Astrocyte (in vitro differentiated cells and primary cell): ENCODE measurements around the gene RPLP2. TPM values are rescaled to one million over a fixed set of nuclear protein-coding genes. Genes with fewer than 3 reads are reported as not detected.
A peak's percentile ranks its signal among the peaks of the same experiment; 100 is the strongest.

Source experiments
- DNase-seq: peaks from one replicate; pipeline ENCODE4 v3.0.0-alpha.2; 2010; ENCODE audit warnings: low read depth
- FAIRE-seq: peaks from 2 replicates; lab custom pipeline; 2011; peaks lifted over from hg19 to GRCh38; lab: Jason Lieb, UNC
- H2AFZ ChIP-seq: 2 replicates; pipeline ENCODE4 v1.6.0; 2012; ENCODE audit warnings: low read depth, low read length, inconsistent platforms
- H3K27ac ChIP-seq: 2 replicates; pipeline ENCODE4 v1.5.1; 2011; ENCODE audit warnings: low read depth, low read length, inconsistent platforms
- H3K27me3 ChIP-seq: 2 replicates; pipeline ENCODE4 v1.6.0; 2011; ENCODE audit warnings: low read length, inconsistent platforms; ENCODE audit not compliant: insufficient read depth
- H3K36me3 ChIP-seq: 2 replicates; pipeline ENCODE4 v1.5.1; 2011; ENCODE audit warnings: low read length, inconsistent platforms; ENCODE audit not compliant: insufficient read depth
- H3K4me1 ChIP-seq: 2 replicates; pipeline ENCODE4 v1.5.1; 2011; ENCODE audit warnings: low read length, inconsistent platforms; ENCODE audit not compliant: insufficient read depth
- H3K4me2 ChIP-seq: 2 replicates; pipeline ENCODE4 v1.6.0; 2012; ENCODE audit warnings: low read length, inconsistent platforms
- H3K4me3 ChIP-seq: 2 replicates; pipeline ENCODE4 v1.5.1; 2011; ENCODE audit warnings: low read depth, mild to moderate bottlenecking, low read length, inconsistent platforms; ENCODE audit not compliant: insufficient read depth
- H3K79me2 ChIP-seq: 2 replicates; pipeline ENCODE4 v1.6.0; 2012; ENCODE audit warnings: mild to moderate bottlenecking, low read length, inconsistent platforms; ENCODE audit not compliant: insufficient read depth
- H3K9ac ChIP-seq: 2 replicates; pipeline ENCODE4 v1.6.0; 2012; ENCODE audit warnings: mild to moderate bottlenecking, low read length, inconsistent platforms
- H3K9me3 ChIP-seq: 2 replicates; pipeline ENCODE4 v1.5.1; 2012; ENCODE audit warnings: low read depth, mild to moderate bottlenecking, low read length, inconsistent platforms; ENCODE audit not compliant: insufficient read depth
- H4K20me1 ChIP-seq: 2 replicates; pipeline ENCODE4 v1.6.0; 2012; ENCODE audit warnings: low read length, inconsistent platforms; ENCODE audit not compliant: insufficient read depth
- H3K27ac Mint-ChIP-seq: one replicate; pipeline ENCODE4 v1.8.0; 2021; ENCODE audit warnings: mild to moderate bottlenecking, mixed read lengths; ENCODE audit not compliant: unreplicated experiment
- H3K27me3 Mint-ChIP-seq: one replicate; pipeline ENCODE4 v1.8.0; 2021; ENCODE audit warnings: low read depth, mixed read lengths; ENCODE audit not compliant: unreplicated experiment
- H3K36me3 Mint-ChIP-seq: one replicate; pipeline ENCODE4 v1.8.0; 2021; ENCODE audit warnings: low read depth, mixed read lengths; ENCODE audit not compliant: unreplicated experiment
- H3K4me1 Mint-ChIP-seq: one replicate; pipeline ENCODE4 v1.8.0; 2021; ENCODE audit warnings: low read depth, mixed read lengths; ENCODE audit not compliant: unreplicated experiment
- H3K4me3 Mint-ChIP-seq: one replicate; pipeline ENCODE4 v1.8.0; 2021; ENCODE audit warnings: mild to moderate bottlenecking, moderate library complexity, mixed read lengths; ENCODE audit not compliant: unreplicated experiment
- H3K9me3 Mint-ChIP-seq: one replicate; pipeline ENCODE4 v1.8.0; 2021; ENCODE audit warnings: mild to moderate bottlenecking, mixed read lengths; ENCODE audit not compliant: unreplicated experiment
- CTCF ChIP-seq: IDR thresholded peaks from 2 replicates; pipeline ENCODE4 v1.5.1; 2011; ENCODE audit warnings: low read depth, mild to moderate bottlenecking, inconsistent platforms, low read length, moderate library complexity; ENCODE audit not compliant: insufficient read depth
- EZH2 ChIP-seq: IDR thresholded peaks from 2 replicates; pipeline ENCODE4 v1.6.1; 2012; ENCODE audit warnings: mild to moderate bottlenecking, low read length, inconsistent platforms; ENCODE audit not compliant: insufficient read depth
- total RNA-seq: library from RNA; stranded (reverse); gene quantifications from 2 replicates; pipeline ENCODE4 v1.2.1, GENCODE V29; 2021

The RPLP2 gene
- total RNA-seq, 1 donor from 2014 or later: 1,666 TPM

GRCh38 chr11:816433-816779, 6.6 kb downstream of the RPLP2 start:
- no peak overlapping the region for H3K4me3 ChIP-seq
- Mint-ChIP-seq H3K4me3 (no peak overlapping the region), H3K9me3 (no peaks in the 10 kb centered on the region), H3K27me3 (no peaks in the 10 kb centered on the region), H3K27ac (peak overlapping the region; percentile 41), H3K36me3 (peaks cover 9% of the 10 kb centered on the region), H3K4me1 (peaks cover 17% of the 10 kb centered on the region)
- no peak for TF ChIP-seq CTCF
- no peak for TF ChIP-seq EZH2
- H3K4me1 ChIP-seq: peaks cover 25% of the 10 kb centered on the region
- H3K79me2 ChIP-seq: peaks cover 39% of the 10 kb centered on the region
- H3K9me3 ChIP-seq: no peaks in the 10 kb centered on the region
- no peak overlapping the region for H3K9ac ChIP-seq
- no peak overlapping the region for H2AFZ ChIP-seq
- no peak for DNase-seq
- FAIRE-seq: no peak
- H3K4me2 ChIP-seq: no peak overlapping the region
- peaks cover 40% of the 10 kb centered on the region for H4K20me1 ChIP-seq
- no peak overlapping the region for H3K27ac ChIP-seq
- no peaks in the 10 kb centered on the region for H3K27me3 ChIP-seq
- peaks cover 19% of the 10 kb centered on the region for H3K36me3 ChIP-seq

- Histone ChIP-seq H3K4me2 (peak within 1 kb of the TSS; percentile 98), H3K4me3 (peak within 1 kb of the TSS; percentile 76), H3K36me3 (no peaks in the 10 kb centered on the region), H2AFZ (peak within 1 kb of the TSS; percentile 73), H3K9ac (peak within 1 kb of the TSS; percentile 89), H3K4me1 (peaks cover 24% of the 10 kb centered on the region), H4K20me1 (peaks cover 32% of the 10 kb centered on the region), H3K27ac (peak within 1 kb of the TSS; percentile 83), H3K27me3 (no peaks in the 10 kb centered on the region), H3K9me3 (no peaks in the 10 kb centered on the region), H3K79me2 (peaks cover 29% of the 10 kb centered on the region)
- TF ChIP-seq EZH2 (no peak), CTCF (no peak)
- Mint-ChIP-seq H3K9me3 (no peaks in the 10 kb centered on the region), H3K4me1 (peaks cover 5% of the 10 kb centered on the region), H3K27me3 (no peaks in the 10 kb centered on the region), H3K36me3 (peaks cover 1% of the 10 kb centered on the region), H3K27ac (no peak within 1 kb of the TSS), H3K4me3 (peak within 1 kb of the TSS; percentile 87)
- FAIRE-seq: no peak
- no peak for DNase-seq
Measured at GRCh38 chr11:818396-819128, 8.8 kb downstream of the RPLP2 start, which contains the start of gene PNPLA2. Gene PNPLA2, plus strand, starts transcription at chr11:818914. Its CDS starts 805 bp downstream, at chr11:819719.
